Activated CD8-positive, alpha-beta T cell treated with anti-CD3 and anti-CD28 coated beads for 36 hours (primary cell): ENCODE results near the gene DDA1. TPM values are rescaled to one million over a fixed set of nuclear protein-coding genes. Genes with fewer than 3 reads are reported as not detected.

Experiments
- ATAC-seq: fragments of 200-7000 bp; cut with Tn5 transposase; one replicate; pipeline ENCODE4 v1.10.0; 2021; ENCODE audit warnings: mild to moderate bottlenecking, moderate library complexity
- CTCF ChIA-PET: fragments of 350-600 bp; sonication (Branson Sonifier 250); formaldehyde crosslinking; loops from one replicate; lab custom pipeline; 2021; ENCODE audit warnings: antibody characterized with exemption; lab: Charles Lee
- POLR2A ChIA-PET: fragments of 350-600 bp; sonication (Branson Sonifier 250); formaldehyde crosslinking; loops from one replicate; lab custom pipeline; 2021; ENCODE audit warnings: antibody characterized with exemption; lab: Charles Lee
- DNase-seq: peaks from one replicate; pipeline ENCODE4 v3.0.0-alpha.2; 2020
- H3K27ac Mint-ChIP-seq: one replicate; pipeline ENCODE4 v1.8.0; 2021; ENCODE audit warnings: mild to moderate bottlenecking, mixed read lengths
- H3K27me3 Mint-ChIP-seq: one replicate; pipeline ENCODE4 v1.8.0; 2021; ENCODE audit warnings: mixed read lengths
- H3K36me3 Mint-ChIP-seq: one replicate; pipeline ENCODE4 v1.8.0; 2021; ENCODE audit warnings: low read depth, mixed read lengths
- H3K4me1 Mint-ChIP-seq: one replicate; pipeline ENCODE4 v1.8.0; 2021; ENCODE audit warnings: low read depth, mixed read lengths
- H3K4me3 Mint-ChIP-seq: one replicate; pipeline ENCODE4 v1.8.0; 2021; ENCODE audit warnings: mild to moderate bottlenecking, moderate library complexity, mixed read lengths
- H3K9me3 Mint-ChIP-seq: one replicate; pipeline ENCODE4 v1.8.0; 2021; ENCODE audit warnings: mixed read lengths
- intact Hi-C: fragments of 100-400 bp; cut with micrococcal nuclease; formaldehyde crosslinking; loops from one replicate; pipeline ENCODE4 v1.10.0; 2022
- total RNA-seq, 2 experiments: library from RNA; stranded (reverse); gene quantifications; one replicate each; pipeline ENCODE4 v1.2.3, GENCODE V29; 2021
- TF ChIP-seq, protein P1 (sequence below): fragments of 200-600 bp; IDR thresholded peaks from one replicate; pipeline ENCODE4 v1.8.0; 2022; ENCODE audit warnings: antibody characterized with exemption, mild to moderate bottlenecking

Gene DDA1
- total RNA-seq, 2 experiments from 2014 or later = 25.4 to 33.2 TPM

DNA sequence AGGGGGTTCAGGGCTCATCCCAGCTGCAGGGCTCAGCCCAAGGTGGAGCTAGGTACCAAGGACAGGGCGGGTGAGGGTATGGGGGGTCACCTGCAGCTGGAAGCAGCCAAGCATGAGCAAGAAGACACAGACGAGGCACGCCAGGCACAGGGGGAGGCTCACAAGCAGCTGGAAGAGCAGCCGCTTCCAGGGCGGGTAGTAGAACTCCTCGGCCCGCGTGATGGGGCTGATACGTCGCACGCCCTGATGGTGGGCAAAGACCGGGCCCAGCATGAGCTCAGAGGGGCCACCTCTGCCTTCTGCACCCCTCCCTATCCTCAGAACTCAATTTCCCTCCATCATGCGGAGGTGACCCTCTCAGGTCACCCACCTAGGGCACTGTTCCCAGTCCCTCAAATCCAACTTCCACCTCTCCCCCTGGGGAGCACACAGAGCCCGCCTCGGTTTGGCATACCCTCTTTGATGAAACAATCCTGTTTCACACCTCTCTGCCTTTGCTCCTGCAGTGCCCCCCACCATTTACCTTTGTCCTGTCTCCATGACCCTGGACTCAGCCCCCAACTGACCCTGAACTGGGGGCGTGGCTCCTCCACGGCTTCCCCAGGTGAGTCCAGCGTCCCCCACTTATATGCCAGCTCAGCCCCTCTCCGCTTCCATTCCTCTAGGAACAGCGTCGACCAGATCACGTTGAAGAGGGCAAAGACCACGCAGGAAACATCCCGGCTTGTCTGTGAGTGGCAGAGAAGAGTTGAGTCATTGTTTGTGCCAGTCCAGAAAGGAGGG lies 21.1 kb downstream of the DDA1 start:
- Mint-ChIP-seq H3K4me3 (no peak overlapping the region), H3K27ac (no peak overlapping the region), H3K4me1 (peaks cover 23% of the 10 kb centered on the region), H3K27me3 (no peaks in the 10 kb centered on the region), H3K9me3 (no peaks in the 10 kb centered on the region), H3K36me3 (no peaks in the 10 kb centered on the region)
- CTCF ChIA-PET = interaction anchor here (0.8 to 1.7 kb wide), 2 partner anchors 25 to 56 kb away, joined by 3 to 5 read pairs; partner anchors contain the start of gene MRPL34
- DNase-seq (no peak), ATAC-seq (no peak)
- POLR2A ChIA-PET = interaction anchor here (0.7 to 1.4 kb wide), 3 partner anchors 8 to 27 kb away, joined by 3 to 5 read pairs (median 3); partner anchors contain the start of genes ABHD8 and MRPL34
- TF ChIP-seq, protein P1, sequence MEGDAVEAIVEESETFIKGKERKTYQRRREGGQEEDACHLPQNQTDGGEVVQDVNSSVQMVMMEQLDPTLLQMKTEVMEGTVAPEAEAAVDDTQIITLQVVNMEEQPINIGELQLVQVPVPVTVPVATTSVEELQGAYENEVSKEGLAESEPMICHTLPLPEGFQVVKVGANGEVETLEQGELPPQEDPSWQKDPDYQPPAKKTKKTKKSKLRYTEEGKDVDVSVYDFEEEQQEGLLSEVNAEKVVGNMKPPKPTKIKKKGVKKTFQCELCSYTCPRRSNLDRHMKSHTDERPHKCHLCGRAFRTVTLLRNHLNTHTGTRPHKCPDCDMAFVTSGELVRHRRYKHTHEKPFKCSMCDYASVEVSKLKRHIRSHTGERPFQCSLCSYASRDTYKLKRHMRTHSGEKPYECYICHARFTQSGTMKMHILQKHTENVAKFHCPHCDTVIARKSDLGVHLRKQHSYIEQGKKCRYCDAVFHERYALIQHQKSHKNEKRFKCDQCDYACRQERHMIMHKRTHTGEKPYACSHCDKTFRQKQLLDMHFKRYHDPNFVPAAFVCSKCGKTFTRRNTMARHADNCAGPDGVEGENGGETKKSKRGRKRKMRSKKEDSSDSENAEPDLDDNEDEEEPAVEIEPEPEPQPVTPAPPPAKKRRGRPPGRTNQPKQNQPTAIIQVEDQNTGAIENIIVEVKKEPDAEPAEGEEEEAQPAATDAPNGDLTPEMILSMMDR = no peak
- intact Hi-C loops = no loop called here

DNA sequence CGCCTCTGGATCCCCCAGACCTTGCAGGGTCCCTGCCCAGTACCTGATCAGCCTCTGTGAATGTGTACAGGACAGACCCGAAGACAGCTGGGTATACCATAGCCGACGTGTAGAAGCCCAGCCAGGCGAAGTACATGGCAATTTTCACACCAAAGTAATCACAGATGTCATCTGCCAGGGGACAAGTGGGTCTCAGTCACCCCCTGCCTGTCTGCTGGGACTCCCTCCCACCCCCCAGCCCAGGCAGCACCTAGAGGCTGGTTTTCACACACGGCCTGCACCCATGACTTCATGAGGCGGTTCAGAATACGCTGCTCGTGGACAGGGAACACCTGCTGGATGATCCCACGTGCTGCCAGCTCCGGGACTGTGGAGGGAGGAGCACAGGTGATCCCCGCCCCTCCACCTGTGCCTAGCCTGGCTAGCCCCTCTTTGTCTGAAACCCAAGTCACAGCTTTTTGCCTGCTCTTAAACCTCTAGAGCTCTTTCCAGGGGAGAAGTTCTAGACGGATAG lies 21.7 kb downstream of the DDA1 start:
- DNase-seq = no peak
- Mint-ChIP-seq H3K27ac (no peak overlapping the region), H3K9me3 (no peaks in the 10 kb centered on the region), H3K27me3 (no peaks in the 10 kb centered on the region), H3K4me3 (no peak overlapping the region), H3K36me3 (no peaks in the 10 kb centered on the region), H3K4me1 (peaks cover 25% of the 10 kb centered on the region)
- intact Hi-C loops = no loop called here
- POLR2A ChIA-PET = interaction anchor here (1.4 kb wide), 1 partner anchor 9 kb away, joined by 5 read pairs; no protein-coding TSS in a partner anchor
- TF ChIP-seq, protein P1 = no peak
- no peak for ATAC-seq
- CTCF ChIA-PET = interaction anchor here (0.8 to 1.5 kb wide), 3 partner anchors 26 to 73 kb away, joined by 3 to 5 read pairs (median 4); partner anchors contain the start of gene MRPL34

DNA sequence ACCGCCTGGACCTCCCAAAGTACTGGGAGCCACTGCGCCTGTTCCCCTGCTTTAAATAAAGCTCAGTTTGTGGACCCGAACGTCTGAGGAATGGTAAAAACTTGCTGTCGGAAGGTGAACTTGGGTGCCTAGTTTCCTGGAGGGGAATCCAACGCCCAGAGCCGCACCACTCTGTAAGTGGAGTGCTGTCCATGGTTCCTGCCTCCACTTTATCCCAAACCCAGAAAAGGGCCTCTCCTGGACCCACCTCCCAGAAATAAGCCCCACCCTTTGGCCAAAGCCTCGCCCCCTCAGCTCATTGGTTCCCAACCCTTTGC lies 23.0 kb downstream of the DDA1 start:
- H3K36me3 Mint-ChIP-seq = no peaks in the 10 kb centered on the region
- peaks cover 26% of the 10 kb centered on the region for H3K4me1 Mint-ChIP-seq
- no peak overlapping the region for H3K27ac Mint-ChIP-seq
- CTCF ChIA-PET = interaction anchor here (1.1 to 1.8 kb wide), 8 partner anchors 13 to 109 kb away, joined by 3 to 7 read pairs (median 4); partner anchors contain the start of gene MRPL34
- ATAC-seq (no peak), DNase-seq (no peak)
- no peaks in the 10 kb centered on the region for H3K9me3 Mint-ChIP-seq
- POLR2A ChIA-PET = interaction anchor here (2.3 kb wide), 1 partner anchor 8 kb away, joined by 9 read pairs; no protein-coding TSS in a partner anchor
- no peaks in the 10 kb centered on the region for H3K27me3 Mint-ChIP-seq
- no peak overlapping the region for H3K4me3 Mint-ChIP-seq
- TF ChIP-seq, protein P1 = no peak
- intact Hi-C loops = no loop called here

DNA sequence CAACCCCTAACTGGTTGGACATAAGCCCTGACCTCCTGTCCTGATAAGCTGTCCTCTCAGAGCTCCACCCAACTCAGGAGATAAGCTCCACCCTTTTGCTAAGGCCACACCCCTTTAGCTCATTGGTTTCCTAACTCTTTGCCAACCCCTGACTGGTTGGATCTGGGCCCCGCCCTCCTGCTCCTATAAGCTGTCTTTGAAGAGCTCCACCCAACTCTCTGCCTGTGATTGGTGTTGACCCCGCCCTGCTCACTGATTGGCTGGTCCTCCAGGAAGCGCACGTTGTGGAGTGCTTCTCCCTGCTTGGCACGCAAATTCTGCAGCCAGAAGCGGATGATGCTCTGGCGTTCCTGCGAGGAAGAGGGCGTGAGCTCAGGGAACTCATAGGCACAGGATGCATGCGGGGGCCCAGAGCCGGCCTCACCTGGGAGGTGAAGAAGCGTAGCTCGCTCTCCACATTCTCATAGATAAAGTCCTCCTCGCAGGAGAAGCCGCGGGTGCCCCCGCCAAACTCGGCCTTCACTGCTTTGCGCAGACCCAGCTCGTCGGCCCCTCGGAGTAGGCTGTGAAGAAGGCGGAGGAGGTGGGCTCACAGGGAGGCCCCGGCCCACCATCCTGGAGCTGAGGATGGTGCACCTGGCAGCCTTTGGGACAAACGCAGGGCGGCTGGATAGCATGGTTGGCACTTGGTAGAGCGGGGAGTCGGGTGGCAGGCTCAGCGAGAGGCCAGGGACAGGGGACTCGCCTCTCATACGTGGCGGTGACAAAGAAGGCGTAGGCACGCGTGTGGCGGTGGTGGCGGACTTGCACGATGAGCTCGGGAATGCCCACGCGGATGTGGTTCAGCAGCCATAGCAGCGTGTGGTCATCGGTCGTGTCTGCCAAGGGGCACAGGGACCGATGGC lies 23.6 kb downstream of the DDA1 start:
- peak; percentile 80 for DNase-seq
- Mint-ChIP-seq H3K4me3 (no peak overlapping the region), H3K4me1 (peaks cover 25% of the 10 kb centered on the region), H3K27me3 (no peaks in the 10 kb centered on the region), H3K9me3 (no peaks in the 10 kb centered on the region), H3K27ac (no peak overlapping the region), H3K36me3 (no peaks in the 10 kb centered on the region)
- ChIA-PET CTCF (interaction anchor here (0.9 to 1.8 kb wide), 12 partner anchors 13 to 133 kb away, joined by 3 to 7 read pairs (median 4); partner anchors contain the start of gene MRPL34), POLR2A (interaction anchor here (1.0 to 2.3 kb wide), 5 partner anchors 9 to 73 kb away, joined by 3 to 9 read pairs (median 5); partner anchors contain the start of gene DDA1)
- ATAC-seq = peak; percentile 8
- intact Hi-C loops = no loop called here
- TF ChIP-seq, protein P1 = no peak
